ENCODE measurements around the gene COL24A1.
"Not testable (repeated sequence)": the region's sequence is repeated elsewhere in the genome, so short reads cannot be mapped to it uniquely, and the experiment has no call there.

COL24A1 gene

GRCh38 chr1:85983316-85983715 is 173.3 kb downstream of the COL24A1 start:
- DNase-seq, result no peak

GRCh38 chr1:85976516-85977205 is 179.9 kb downstream of the COL24A1 start:
- no peak for DNase-seq

GRCh38 chr1:85975912-85976371 is 180.6 kb downstream of the COL24A1 start:
- DNase-seq, result no peak

GRCh38 chr1:85962457-85962856 is 194.1 kb downstream of the COL24A1 start:
- DNase-seq, result no peak

- no peak for DNase-seq
These were observed 198.8 kb downstream of the COL24A1 start for GRCh38 chr1:85957760-85958159.

- not testable (repeated sequence) for DNase-seq
These were observed 201.4 kb downstream of the COL24A1 start for GRCh38 chr1:85955218-85955617.

- DNase-seq, result no peak
These were observed 204.1 kb downstream of the COL24A1 start for GRCh38 chr1:85952460-85952859.

GRCh38 chr1:85947186-85947585 is 209.4 kb downstream of the COL24A1 start:
- DNase-seq, result no peak

GRCh38 chr1:85943945-85944344 is 212.6 kb downstream of the COL24A1 start:
- DNase-seq, result no peak

- DNase-seq, result no peak
These were observed 213.0 kb downstream of the COL24A1 start for GRCh38 chr1:85943526-85943925.

GRCh38 chr1:85940656-85941306 is 215.8 kb downstream of the COL24A1 start:
- DNase-seq, result no peak

GRCh38 chr1:85938829-85939228 is 217.7 kb downstream of the COL24A1 start:
- no peak for DNase-seq

- no peak for DNase-seq
These were observed 220.1 kb downstream of the COL24A1 start for GRCh38 chr1:85936470-85936869.

- no peak for DNase-seq
These were observed 220.5 kb downstream of the COL24A1 start for GRCh38 chr1:85936057-85936456.

- no peak for DNase-seq
These were observed 221.3 kb downstream of the COL24A1 start for GRCh38 chr1:85935234-85935633.

- no peak for DNase-seq
These were observed 222.1 kb downstream of the COL24A1 start for GRCh38 chr1:85934516-85934915.

- no peak for DNase-seq
These were observed 222.6 kb downstream of the COL24A1 start for GRCh38 chr1:85933961-85934360.

GRCh38 chr1:85911742-85912141 is 244.8 kb downstream of the COL24A1 start:
- no peak for DNase-seq

- DNase-seq, result no peak
These were observed 255.7 kb downstream of the COL24A1 start for GRCh38 chr1:85900921-85901320.

- no peak for DNase-seq
These were observed 257.7 kb downstream of the COL24A1 start for GRCh38 chr1:85898861-85899260.

GRCh38 chr1:85894651-85895050 is 261.9 kb downstream of the COL24A1 start:
- no peak for DNase-seq

GRCh38 chr1:85892366-85892765 is 264.2 kb downstream of the COL24A1 start:
- no peak for DNase-seq

GRCh38 chr1:85889870-85890269 is 266.7 kb downstream of the COL24A1 start:
- no peak for DNase-seq

- DNase-seq, result no peak
These were observed 267.7 kb downstream of the COL24A1 start for GRCh38 chr1:85888921-85889320.

All from activated CD8-positive, alpha-beta memory T cell treated with anti-CD3 and anti-CD28 coated beads for 24 hours (primary cell).